Heart left ventricle (tissue), 13 donors: ENCODE results near the gene NUTM1.

Source experiments
- POLR2A ChIP-seq, 2 donors: fragments of 450-650 bp; IDR thresholded peaks; one replicate each; pipeline ENCODE4 v1.6.1; 2017; ENCODE audit warnings: antibody characterized with exemption in 2 of 2, mild to moderate bottlenecking in 2 of 2, moderate library complexity in 2 of 2
- TF ChIP-seq, protein P1 (sequence below), 12 donors: fragments of 200-600 bp; sonication (generic) in 4 of 12; IDR thresholded peaks; one replicate each; pipeline versions ENCODE4 v1.5.0 to v1.8.0; 2018 to 2022; ENCODE audit warnings: antibody characterized with exemption in 12 of 12, mild to moderate bottlenecking in 5 of 12
- donor health status: ischemic (EF 13 %, LVEDD 7.1; RV severe dilation, severe dysfunction).
- donor health status: DM: no; HTN: yes; CAD: no.
- donor health status: DM: no; HTN: no; CAD: no.
- donor health status: ischemic (EF 25% LVEDD 6.9; RV normal size, moderate dysfunction).
- donor health status: ischemic (EF 25% LVEDD 5.7; RV mildly dilated, moderate dysfunction).
- donor health status: ischemic (EF 35%, LVEDD 5.7; RV mildly dilated, moderate dysfunction).
- donor health status: nonischemic (EF 11% LVEDD 7.7; RV severe dilation, severe dysfunction).
- donor health status: DM: yes; HTN: yes; CAD: no.
- donor health status: PGD.
- donor health status: ischemic (EF 29% LVEDD 5.4; RV normal size, mild dysfunction).
- donor health status: nonischemic (EF 23%, LVEDD 6.1; RV moderate dilation, normal function).

DNA sequence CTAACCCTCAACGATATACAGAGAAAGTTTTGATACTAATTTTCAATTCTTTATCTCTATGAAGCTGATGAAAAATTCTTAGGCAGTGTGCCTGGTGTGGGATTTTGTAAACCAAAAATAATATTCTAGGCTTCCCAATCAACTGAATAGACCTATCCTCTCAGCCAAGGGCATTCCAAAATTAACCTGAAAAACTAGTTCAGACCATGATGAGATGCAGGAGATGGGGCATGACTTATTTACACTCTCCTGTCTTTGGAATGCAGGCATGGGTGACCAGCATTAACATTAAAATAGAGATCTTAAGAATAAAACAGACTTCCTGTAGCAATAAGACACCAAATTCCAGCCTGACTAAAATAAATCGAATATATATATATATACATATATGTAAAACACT is 31.7 kb downstream of the NUTM1 start:
- no peak for TF ChIP-seq POLR2A (IDR thresholded peaks at IDR 0.05)
- TF ChIP-seq, protein P1, sequence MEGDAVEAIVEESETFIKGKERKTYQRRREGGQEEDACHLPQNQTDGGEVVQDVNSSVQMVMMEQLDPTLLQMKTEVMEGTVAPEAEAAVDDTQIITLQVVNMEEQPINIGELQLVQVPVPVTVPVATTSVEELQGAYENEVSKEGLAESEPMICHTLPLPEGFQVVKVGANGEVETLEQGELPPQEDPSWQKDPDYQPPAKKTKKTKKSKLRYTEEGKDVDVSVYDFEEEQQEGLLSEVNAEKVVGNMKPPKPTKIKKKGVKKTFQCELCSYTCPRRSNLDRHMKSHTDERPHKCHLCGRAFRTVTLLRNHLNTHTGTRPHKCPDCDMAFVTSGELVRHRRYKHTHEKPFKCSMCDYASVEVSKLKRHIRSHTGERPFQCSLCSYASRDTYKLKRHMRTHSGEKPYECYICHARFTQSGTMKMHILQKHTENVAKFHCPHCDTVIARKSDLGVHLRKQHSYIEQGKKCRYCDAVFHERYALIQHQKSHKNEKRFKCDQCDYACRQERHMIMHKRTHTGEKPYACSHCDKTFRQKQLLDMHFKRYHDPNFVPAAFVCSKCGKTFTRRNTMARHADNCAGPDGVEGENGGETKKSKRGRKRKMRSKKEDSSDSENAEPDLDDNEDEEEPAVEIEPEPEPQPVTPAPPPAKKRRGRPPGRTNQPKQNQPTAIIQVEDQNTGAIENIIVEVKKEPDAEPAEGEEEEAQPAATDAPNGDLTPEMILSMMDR (IDR thresholded peaks at IDR 0.05): no peak
